ENCODE data around the gene GADL1.

Gene GADL1

DNA sequence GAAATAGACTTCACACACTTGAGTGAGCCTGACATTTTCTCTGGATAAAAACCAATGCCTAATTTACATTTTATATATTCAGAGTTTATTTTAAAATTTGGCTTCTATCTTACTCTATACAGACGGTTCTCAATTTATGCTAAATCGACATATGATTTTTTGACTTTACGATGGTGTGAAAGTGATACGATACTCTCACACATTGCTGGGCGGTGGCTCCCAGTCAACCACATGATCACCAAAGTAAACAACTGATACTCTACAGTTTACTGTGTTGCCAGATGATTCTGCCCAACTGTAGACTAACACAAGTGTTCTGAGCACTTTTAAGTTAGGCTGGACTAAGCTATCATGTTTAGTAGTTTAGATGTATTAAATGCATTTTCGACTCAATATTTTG, 25.1 kb upstream of the GADL1 start:
- DNase-seq (ENCODE audit: insufficient read length, low spot score) (no peak), FAIRE-seq (no peak)
- no peak for TF ChIP-seq PAX5 (IDR thresholded peaks at IDR 0.05; ENCODE audit: insufficient read depth, low read length, severe bottlenecking)
- no peak for TF ChIP-seq TAF1 (IDR thresholded peaks at IDR 0.05; ENCODE audit: low read depth, low read length)
- TF ChIP-seq SPI1 (IDR thresholded peaks at IDR 0.05; ENCODE audit: low read depth, low read length) = no peak
- no peak for TF ChIP-seq POLR2A (IDR thresholded peaks at IDR 0.05; ENCODE audit: low read depth, low read length)
- no peak for TF ChIP-seq POU2F2 (IDR thresholded peaks at IDR 0.05; ENCODE audit: low read depth, low read length)
- no peak for TF ChIP-seq POLR2AphosphoS5 (IDR thresholded peaks at IDR 0.05; ENCODE audit: low read depth, low read length)

DNA sequence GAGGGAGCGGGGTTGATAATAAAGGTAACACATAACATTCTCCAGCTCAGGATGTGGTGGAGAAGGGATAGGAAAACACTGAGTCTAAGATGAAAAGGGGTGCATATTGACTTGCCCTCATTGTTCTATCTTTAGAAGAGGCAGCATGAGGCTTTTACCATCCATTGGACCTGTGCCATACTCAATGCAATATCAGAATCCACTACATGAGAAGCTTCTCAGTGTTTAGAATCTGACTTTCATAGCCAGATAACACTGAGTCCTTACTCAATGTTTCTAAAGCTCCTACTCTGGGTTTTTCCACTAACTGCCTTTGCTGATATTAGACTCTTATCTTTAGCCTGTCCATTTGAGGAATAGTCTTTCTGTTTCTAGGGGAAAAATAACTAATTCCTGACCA, 24.3 kb upstream of the GADL1 start:
- FAIRE-seq = no peak
- no peak for TF ChIP-seq SPI1 (IDR thresholded peaks at IDR 0.05; ENCODE audit: low read depth, low read length)
- no peak for TF ChIP-seq PAX5 (IDR thresholded peaks at IDR 0.05; ENCODE audit: insufficient read depth, low read length, severe bottlenecking)
- no peak for TF ChIP-seq POLR2AphosphoS5 (IDR thresholded peaks at IDR 0.05; ENCODE audit: low read depth, low read length)
- no peak for DNase-seq (ENCODE audit: insufficient read length, low spot score)

DNA sequence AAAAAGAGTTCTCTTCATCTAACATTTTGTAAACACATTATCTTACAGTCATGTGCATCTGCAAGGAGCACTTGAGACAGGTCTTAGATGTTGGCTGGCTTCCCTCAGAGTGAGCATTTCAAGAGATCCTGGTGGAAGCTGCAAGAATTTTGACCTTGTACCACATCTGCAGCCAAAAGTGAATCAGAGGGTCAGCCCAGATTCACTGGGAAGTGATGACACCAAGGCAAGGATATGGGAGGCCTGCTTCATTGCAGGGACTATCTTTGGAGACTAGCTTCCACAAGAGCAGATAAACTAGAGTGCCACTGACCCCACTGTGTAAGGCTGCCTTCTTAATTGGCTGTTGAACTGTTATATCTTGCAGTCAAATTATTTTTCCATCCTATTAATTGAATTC, 21.3 kb upstream of the GADL1 start:
- DNase-seq (ENCODE audit: insufficient read length, low spot score) = no peak
- no peak for TF ChIP-seq TAF1 (IDR thresholded peaks at IDR 0.05; ENCODE audit: low read depth, low read length)
- TF ChIP-seq POLR2A (IDR thresholded peaks at IDR 0.05; ENCODE audit: low read depth, low read length) = no peak
- no peak for TF ChIP-seq SPI1 (IDR thresholded peaks at IDR 0.05; ENCODE audit: low read depth, low read length)
- no peak for TF ChIP-seq PAX5 (IDR thresholded peaks at IDR 0.05; ENCODE audit: insufficient read depth, low read length, severe bottlenecking)
- no peak for TF ChIP-seq POLR2AphosphoS5 (IDR thresholded peaks at IDR 0.05; ENCODE audit: low read depth, low read length)
- no peak for TF ChIP-seq POU2F2 (IDR thresholded peaks at IDR 0.05; ENCODE audit: low read depth, low read length)
- FAIRE-seq = no peak

DNA sequence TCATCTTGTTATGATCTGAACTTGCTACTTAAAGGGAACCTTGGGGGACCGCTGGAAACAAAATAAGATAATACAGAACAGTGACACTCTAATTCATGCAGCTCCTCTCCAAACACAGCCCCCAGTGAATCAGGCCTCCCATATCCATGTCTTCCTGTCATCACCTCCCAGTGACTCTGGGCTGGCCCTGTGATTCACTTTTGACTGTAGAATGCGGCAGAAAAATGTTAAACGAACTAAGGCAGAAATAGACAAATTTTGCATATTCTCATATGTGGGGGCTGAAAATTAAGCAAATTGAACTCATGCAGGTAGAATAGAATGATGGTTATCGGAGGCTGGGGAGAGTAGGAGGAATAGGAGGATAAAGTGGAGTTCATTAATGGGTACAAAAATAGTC, 20.2 kb upstream of the GADL1 start:
- no peak for TF ChIP-seq PAX5 (IDR thresholded peaks at IDR 0.05; ENCODE audit: insufficient read depth, low read length, severe bottlenecking)
- no peak for TF ChIP-seq SPI1 (IDR thresholded peaks at IDR 0.05; ENCODE audit: low read depth, low read length)
- TF ChIP-seq POU2F2 (IDR thresholded peaks at IDR 0.05; ENCODE audit: low read depth, low read length) = no peak
- TF ChIP-seq POLR2A (IDR thresholded peaks at IDR 0.05; ENCODE audit: low read depth, low read length) = no peak
- no peak for TF ChIP-seq POLR2AphosphoS5 (IDR thresholded peaks at IDR 0.05; ENCODE audit: low read depth, low read length)
- TF ChIP-seq TAF1 (IDR thresholded peaks at IDR 0.05; ENCODE audit: low read depth, low read length) = no peak
- no peak for DNase-seq (ENCODE audit: insufficient read length, low spot score)
- no peak for FAIRE-seq

DNA sequence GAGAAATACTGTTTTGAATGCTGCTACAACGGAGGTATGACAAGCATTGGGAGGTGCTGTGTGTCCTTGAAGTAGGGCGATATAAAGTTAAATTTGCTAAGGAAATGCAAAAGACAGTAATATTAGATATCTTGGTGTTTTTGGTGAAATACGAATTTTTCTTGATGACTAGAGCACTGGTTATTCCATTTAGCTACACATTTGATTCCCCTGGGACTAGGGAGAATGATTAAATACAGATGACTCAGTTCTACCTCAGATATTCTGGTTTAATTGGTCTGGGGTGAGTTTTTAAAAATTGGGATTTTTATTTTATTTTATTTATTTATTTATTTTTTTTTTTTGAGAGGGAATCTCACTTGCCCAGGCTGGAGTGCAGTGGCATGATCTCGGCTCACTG, 18.7 kb upstream of the GADL1 start:
- no peak for DNase-seq (ENCODE audit: insufficient read length, low spot score)
- no peak for FAIRE-seq
- TF ChIP-seq SPI1 (IDR thresholded peaks at IDR 0.05; ENCODE audit: low read depth, low read length) (no peak), PAX5 (IDR thresholded peaks at IDR 0.05; ENCODE audit: insufficient read depth, low read length, severe bottlenecking) (no peak), POLR2AphosphoS5 (IDR thresholded peaks at IDR 0.05; ENCODE audit: low read depth, low read length) (no peak), POU2F2 (IDR thresholded peaks at IDR 0.05; ENCODE audit: low read depth, low read length) (no peak), POLR2A (IDR thresholded peaks at IDR 0.05; ENCODE audit: low read depth, low read length) (no peak), TAF1 (IDR thresholded peaks at IDR 0.05; ENCODE audit: low read depth, low read length) (no peak)

DNA sequence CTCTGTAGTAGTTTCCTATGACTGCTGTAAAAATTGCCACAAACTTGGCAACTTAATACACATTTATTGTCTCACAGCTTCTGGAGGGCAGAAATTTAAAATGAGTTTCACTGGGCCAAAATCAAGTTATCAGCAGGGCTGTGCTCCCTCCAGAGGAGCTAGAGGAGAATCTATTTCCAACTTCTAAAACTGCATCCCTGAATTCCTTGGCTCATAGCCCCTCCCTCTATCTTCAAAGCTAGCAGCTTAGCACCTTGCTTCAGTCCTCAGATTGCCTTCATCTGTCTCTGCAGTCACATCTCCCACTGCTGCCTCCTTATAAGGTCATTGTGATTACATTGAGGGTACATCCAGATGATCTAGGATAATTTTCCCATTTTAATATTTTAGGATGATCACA, 17.8 kb upstream of the GADL1 start:
- FAIRE-seq (no peak), DNase-seq (ENCODE audit: insufficient read length, low spot score) (no peak)
- TF ChIP-seq POLR2AphosphoS5 (IDR thresholded peaks at IDR 0.05; ENCODE audit: low read depth, low read length) (no peak), POU2F2 (IDR thresholded peaks at IDR 0.05; ENCODE audit: low read depth, low read length) (no peak), TAF1 (IDR thresholded peaks at IDR 0.05; ENCODE audit: low read depth, low read length) (no peak), SPI1 (IDR thresholded peaks at IDR 0.05; ENCODE audit: low read depth, low read length) (no peak)

DNA sequence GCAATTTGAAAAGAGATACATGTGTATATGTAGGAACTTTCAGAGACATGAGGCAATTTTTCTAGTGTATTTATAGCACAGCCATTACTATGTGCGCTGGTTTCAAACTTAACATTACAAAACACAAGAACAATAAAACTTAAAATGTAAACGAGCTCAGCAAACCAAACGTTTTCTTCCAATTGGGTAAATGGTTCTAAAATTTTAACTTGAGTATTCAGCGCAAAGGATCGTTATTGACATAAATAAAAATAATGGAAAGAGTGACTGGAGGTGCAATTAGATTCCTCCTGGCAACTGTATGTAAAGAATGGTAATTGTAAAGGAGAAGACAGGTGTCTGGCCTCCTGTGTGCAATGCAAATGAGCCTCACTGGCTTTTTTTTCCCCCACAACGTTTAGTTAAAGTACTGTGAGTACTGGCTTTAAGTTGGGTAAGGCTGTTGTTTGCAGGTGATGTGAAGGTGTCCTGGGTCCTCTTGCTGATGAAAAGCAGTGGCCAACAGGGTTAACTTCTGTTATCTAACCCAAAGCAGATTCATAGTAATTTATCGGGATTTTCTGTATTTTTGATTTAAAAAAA, 14.1 kb upstream of the GADL1 start:
- FAIRE-seq (no peak), DNase-seq (ENCODE audit: insufficient read length, low spot score) (no peak)
- TF ChIP-seq POLR2A (IDR thresholded peaks at IDR 0.05; ENCODE audit: low read depth, low read length) = no peak
- TF ChIP-seq POU2F2 (IDR thresholded peaks at IDR 0.05; ENCODE audit: low read depth, low read length) = no peak

DNA sequence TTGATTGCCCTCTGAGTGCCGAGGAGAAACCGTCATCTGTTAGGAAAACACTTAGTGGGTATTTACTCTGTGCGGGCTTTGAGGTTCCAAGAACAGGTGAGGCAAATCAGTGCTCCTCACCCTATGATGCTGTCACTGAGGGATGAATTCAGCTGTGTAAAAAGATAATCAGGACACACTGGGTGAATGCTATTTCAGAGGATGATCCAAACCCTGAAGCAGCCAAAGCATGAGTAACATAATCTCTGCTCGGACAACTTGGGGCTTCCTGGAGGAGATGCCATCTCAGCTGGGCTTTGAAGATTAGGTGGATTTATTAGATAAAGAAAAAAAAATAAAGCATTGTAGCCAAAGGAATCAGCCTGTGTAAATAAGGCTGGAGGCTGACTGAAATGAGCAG, 10.5 kb upstream of the GADL1 start:
- FAIRE-seq = no peak
- TF ChIP-seq POLR2AphosphoS5 (IDR thresholded peaks at IDR 0.05; ENCODE audit: low read depth, low read length) (no peak), TAF1 (IDR thresholded peaks at IDR 0.05; ENCODE audit: low read depth, low read length) (no peak), POU2F2 (IDR thresholded peaks at IDR 0.05; ENCODE audit: low read depth, low read length) (no peak), POLR2A (IDR thresholded peaks at IDR 0.05; ENCODE audit: low read depth, low read length) (no peak), SPI1 (IDR thresholded peaks at IDR 0.05; ENCODE audit: low read depth, low read length) (no peak), PAX5 (IDR thresholded peaks at IDR 0.05; ENCODE audit: insufficient read depth, low read length, severe bottlenecking) (no peak)
- DNase-seq (ENCODE audit: insufficient read length, low spot score) = no peak

DNA sequence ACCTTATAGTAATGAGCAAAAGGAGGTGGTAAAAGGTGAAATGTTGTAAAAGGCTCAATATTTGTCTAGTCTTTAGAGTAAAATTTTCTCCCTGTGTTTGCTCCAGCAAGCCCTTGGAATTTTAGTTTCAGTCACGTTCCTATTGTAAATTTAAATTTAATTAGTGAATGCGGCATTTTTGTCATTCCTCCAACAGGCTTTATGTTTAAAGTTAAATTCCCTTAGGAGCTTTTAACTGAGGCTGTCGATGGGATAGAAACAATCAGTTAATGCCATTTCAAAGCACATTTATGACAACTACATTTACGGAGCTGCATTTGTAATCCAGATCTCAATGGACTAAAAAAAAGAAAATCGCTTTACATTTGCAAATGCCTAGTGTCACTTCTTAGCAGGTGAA, 868 bp upstream of the GADL1 start:
- TF ChIP-seq SPI1 (IDR thresholded peaks at IDR 0.05; ENCODE audit: low read depth, low read length) (no peak), TAF1 (IDR thresholded peaks at IDR 0.05; ENCODE audit: low read depth, low read length) (no peak)
- no peak for DNase-seq (ENCODE audit: insufficient read length, low spot score)
- FAIRE-seq = no peak

DNA sequence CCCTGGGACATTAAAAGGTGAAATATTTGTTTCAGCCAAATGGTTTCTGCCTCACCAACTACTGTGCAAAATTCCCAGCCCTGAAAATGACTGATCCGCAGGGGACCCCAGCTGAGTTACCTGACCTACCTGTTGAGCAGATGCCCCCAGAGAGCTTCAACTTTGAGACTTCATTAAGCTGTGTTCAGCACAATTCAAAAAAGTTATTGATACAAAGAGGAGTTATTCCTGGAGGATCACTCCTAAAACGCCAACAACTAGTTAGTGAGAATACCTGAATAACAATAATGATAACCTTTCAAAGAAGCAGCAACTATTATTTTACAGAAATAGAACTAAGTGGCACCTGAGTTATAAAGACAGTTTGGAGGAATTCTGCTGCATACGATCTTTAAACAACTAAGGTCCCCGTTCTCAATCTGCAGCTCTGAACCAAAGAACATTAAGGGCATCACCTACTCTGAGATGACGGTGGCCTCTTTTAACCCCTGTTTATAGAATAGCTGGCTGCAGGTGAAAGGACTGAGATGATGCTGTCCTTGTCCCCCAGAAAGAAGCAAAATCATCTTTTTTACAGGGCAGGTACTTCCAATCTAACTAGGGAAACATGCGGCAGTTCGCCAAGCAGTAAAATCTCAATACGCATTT, 659 bp downstream of the GADL1 start:
- no peak for DNase-seq (ENCODE audit: insufficient read length, low spot score)
- TF ChIP-seq TAF1 (IDR thresholded peaks at IDR 0.05; ENCODE audit: low read depth, low read length) = no peak
- no peak for TF ChIP-seq POLR2AphosphoS5 (IDR thresholded peaks at IDR 0.05; ENCODE audit: low read depth, low read length)
- TF ChIP-seq POU2F2 (IDR thresholded peaks at IDR 0.05; ENCODE audit: low read depth, low read length) = no peak
- no peak for TF ChIP-seq SPI1 (IDR thresholded peaks at IDR 0.05; ENCODE audit: low read depth, low read length)
- no peak for TF ChIP-seq PAX5 (IDR thresholded peaks at IDR 0.05; ENCODE audit: insufficient read depth, low read length, severe bottlenecking)
- no peak for TF ChIP-seq POLR2A (IDR thresholded peaks at IDR 0.05; ENCODE audit: low read depth, low read length)

More for the DNA sequence above, 659 bp downstream of the GADL1 start:
- FAIRE-seq = no peak

Measured in GM12891 (cell line).